Tibial nerve (tissue), 4 donors: Measurements from ENCODE around the gene FRS2. TPM values are rescaled to one million over a fixed set of nuclear protein-coding genes. Genes with fewer than 3 reads are reported as not detected.

Source experiments
- DNase-seq, 2 donors: peaks; one replicate each; pipeline ENCODE4 v3.0.0-alpha.2; 2019; ENCODE audit warnings: low spot score in 2 of 2
- H3K27ac ChIP-seq, 4 donors: fragments of 200-600 bp; sonication (generic) in 3 of 4; one replicate each; pipeline ENCODE4 v1.5.1; 2017 to 2019; ENCODE audit warnings: mild to moderate bottlenecking in 1 of 4
- H3K27me3 ChIP-seq, 2 donors: fragments of 200-600 bp; sonication (generic) in 1 of 2; one replicate each; pipeline versions ENCODE4 v1.5.1 to v1.6.0; 2017 to 2019
- H3K36me3 ChIP-seq, 3 donors: fragments of 200-600 bp; sonication (generic); one replicate each; pipeline ENCODE4 v1.5.1; 2018 to 2019
- H3K4me1 ChIP-seq, 4 donors: fragments of 200-600 bp; sonication (generic) in 3 of 4; one replicate each; pipeline ENCODE4 v1.5.1; 2017 to 2019
- H3K4me3 ChIP-seq, 4 donors: fragments of 200-600 bp; sonication (generic) in 3 of 4; one replicate each; pipeline ENCODE4 v1.5.1; 2017 to 2019; ENCODE audit warnings: mild to moderate bottlenecking in 1 of 4, moderate library complexity in 1 of 4
- H3K9me3 ChIP-seq, 4 donors: fragments of 200-600 bp; sonication (generic) in 3 of 4; one replicate each; pipeline ENCODE4 v1.5.1; 2017 to 2019
- CTCF ChIP-seq, 5 experiments: fragments of 200-600 bp in 3 of 5; fragments of 450-650 bp in 2 of 5; sonication (generic) in 3 of 5; IDR thresholded peaks; one replicate each; pipeline ENCODE4 v1.5.1; 2016 to 2019; ENCODE audit warnings: antibody characterized with exemption in 5 of 5, mild to moderate bottlenecking in 3 of 5, moderate library complexity in 2 of 5
- EP300 ChIP-seq, 2 donors: sonication (generic); formaldehyde crosslinking; IDR thresholded peaks; one replicate each; pipeline ENCODE4 v1.6.1; 2017; ENCODE audit warnings: antibody characterized with exemption in 2 of 2, mild to moderate bottlenecking in 1 of 2
- POLR2A ChIP-seq, 2 donors: fragments of 450-650 bp; IDR thresholded peaks; one replicate each; pipeline ENCODE4 v1.6.1; 2017; ENCODE audit warnings: antibody characterized with exemption in 2 of 2, mild to moderate bottlenecking in 2 of 2, moderate library complexity in 2 of 2
- WGBS, 2 donors: methylation state at CpG; one replicate each; pipeline ENCODE4 v1.1.5; 2018; 5-methylcytosine and 5-hydroxymethylcytosine counted together
- small RNA-seq: library from RNA; depleted of rRNA; stranded (forward); fragments of <200 nt; gene quantifications from one replicate; pipeline ENCODE3, GENCODE V24; 2016
- total RNA-seq, 4 donors: library from RNA; depleted of rRNA; stranded (reverse); fragments of >200 nt; gene quantifications; one replicate each; pipeline ENCODE4 v1.1.0, GENCODE V29; 2016

The FRS2 gene
- total RNA-seq, 4 donors from 2014 or later, result 51.7 to 113 (median 66.4) TPM

GRCh38 chr12:69621551-69621950 is 151.4 kb downstream of the FRS2 start:
- no peak for TF ChIP-seq CTCF (IDR thresholded peaks at IDR 0.05)
- TF ChIP-seq POLR2A (IDR thresholded peaks at IDR 0.05), result no peak
- no peak for TF ChIP-seq EP300 (IDR thresholded peaks at IDR 0.05)
- 79 to 97% methylated on average over 2 of the region's 2 CpGs for WGBS, 2 donors
- DNase-seq, result no peak
- Histone ChIP-seq H3K4me3 (no peak overlapping the region), H3K27me3 (no peaks in the 10 kb centered on the region), H3K36me3 (no peaks in the 10 kb centered on the region), H3K9me3 (no peaks in the 10 kb centered on the region), H3K27ac (no peak overlapping the region), H3K4me1 (no peaks in the 10 kb centered on the region)

- 91 to 94% methylated on average over 13 of the region's 13 CpGs for WGBS, 2 donors
- no peak overlapping the region for H3K4me3 ChIP-seq
- no peaks in the 10 kb centered on the region for H3K9me3 ChIP-seq
- H3K27ac ChIP-seq, result no peak overlapping the region
- no peaks in the 10 kb centered on the region for H3K4me1 ChIP-seq
- TF ChIP-seq CTCF (IDR thresholded peaks at IDR 0.05), result no peak
- no peak for TF ChIP-seq POLR2A (IDR thresholded peaks at IDR 0.05)
- no peak for TF ChIP-seq EP300 (IDR thresholded peaks at IDR 0.05)
- no peak for DNase-seq
- H3K36me3 ChIP-seq, result no peaks in the 10 kb centered on the region
- H3K27me3 ChIP-seq, result no peaks in the 10 kb centered on the region
Observed at GRCh38 chr12:69623970-69624369, 153.8 kb downstream of the FRS2 start.

DNA sequence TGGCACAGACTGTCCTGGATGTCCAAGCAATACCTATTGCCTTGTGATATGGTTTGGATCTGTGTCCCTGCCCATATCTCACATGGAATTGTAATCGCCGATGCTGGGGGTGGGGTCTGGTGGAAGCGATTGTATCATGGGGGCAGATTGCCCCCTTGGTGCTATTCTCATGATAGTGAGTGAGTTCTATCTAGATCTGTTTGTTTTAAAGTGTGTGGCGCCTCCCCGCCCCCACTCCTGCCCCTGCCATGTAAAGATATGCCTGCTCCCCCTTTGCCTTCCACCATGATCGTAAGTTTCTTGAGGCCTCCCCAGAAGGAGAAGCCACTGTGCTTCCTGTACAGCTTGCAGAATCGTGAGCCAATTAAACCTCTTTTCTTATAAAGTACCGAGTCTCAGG is 157.3 kb downstream of the FRS2 start:
- Histone ChIP-seq H3K4me1 (no peaks in the 10 kb centered on the region), H3K27me3 (no peaks in the 10 kb centered on the region), H3K36me3 (no peaks in the 10 kb centered on the region), H3K4me3 (no peak overlapping the region), H3K27ac (no peak overlapping the region), H3K9me3 (no peaks in the 10 kb centered on the region)
- 75 to 92% methylated on average over 8 of the region's 8 CpGs for WGBS, 2 donors
- no peak for DNase-seq
- TF ChIP-seq CTCF (IDR thresholded peaks at IDR 0.05) (no peak), POLR2A (IDR thresholded peaks at IDR 0.05) (no peak), EP300 (IDR thresholded peaks at IDR 0.05) (no peak)

Small RNA genes within 50 kb of the gene (small RNA-seq; reads per million reads assigned to genes)
- 6.4 reads per million, percentile 86 among the genes with 10 or more reads in this experiment for gene MIR3913-1

Other genes starting within 250 kb of the FRS2 start
- gene CPSF6, start 230.8 kb upstream of the FRS2 start, total RNA-seq, result 10 to 100 TPM; 37.3 to 50.0 (median 43.2) TPM
- gene LYZ, start 122.0 kb upstream of the FRS2 start, total RNA-seq, result 10 to 100 TPM in 3 of 4 donors, 1 to 10 TPM in 1; 9.6 to 58.1 (median 37.1) TPM
- gene YEATS4, start 110.6 kb upstream of the FRS2 start, total RNA-seq, result 10 to 100 TPM; 18.6 to 66.1 (median 55.0) TPM
- 100 to 1,000 TPM in 1 of 4 donors, 10 to 100 TPM in 3; 57.7 to 108 (median 72.7) TPM for gene CCT2, start 115.1 kb downstream of the FRS2 start, total RNA-seq
- gene LRRC10, start 140.5 kb downstream of the FRS2 start, total RNA-seq, result not detected
- gene BEST3, start 228.9 kb downstream of the FRS2 start, total RNA-seq, result not detected